NCI-H524 treated with DMSO at 0.1 percent for 48 hours (cell line): ENCODE measurements around the gene WBP1L.

Experiments used
- DNase-seq: peaks from one replicate; lab custom pipeline; 2025; lab: John Stamatoyannopoulos, UW

Gene WBP1L

DNA sequence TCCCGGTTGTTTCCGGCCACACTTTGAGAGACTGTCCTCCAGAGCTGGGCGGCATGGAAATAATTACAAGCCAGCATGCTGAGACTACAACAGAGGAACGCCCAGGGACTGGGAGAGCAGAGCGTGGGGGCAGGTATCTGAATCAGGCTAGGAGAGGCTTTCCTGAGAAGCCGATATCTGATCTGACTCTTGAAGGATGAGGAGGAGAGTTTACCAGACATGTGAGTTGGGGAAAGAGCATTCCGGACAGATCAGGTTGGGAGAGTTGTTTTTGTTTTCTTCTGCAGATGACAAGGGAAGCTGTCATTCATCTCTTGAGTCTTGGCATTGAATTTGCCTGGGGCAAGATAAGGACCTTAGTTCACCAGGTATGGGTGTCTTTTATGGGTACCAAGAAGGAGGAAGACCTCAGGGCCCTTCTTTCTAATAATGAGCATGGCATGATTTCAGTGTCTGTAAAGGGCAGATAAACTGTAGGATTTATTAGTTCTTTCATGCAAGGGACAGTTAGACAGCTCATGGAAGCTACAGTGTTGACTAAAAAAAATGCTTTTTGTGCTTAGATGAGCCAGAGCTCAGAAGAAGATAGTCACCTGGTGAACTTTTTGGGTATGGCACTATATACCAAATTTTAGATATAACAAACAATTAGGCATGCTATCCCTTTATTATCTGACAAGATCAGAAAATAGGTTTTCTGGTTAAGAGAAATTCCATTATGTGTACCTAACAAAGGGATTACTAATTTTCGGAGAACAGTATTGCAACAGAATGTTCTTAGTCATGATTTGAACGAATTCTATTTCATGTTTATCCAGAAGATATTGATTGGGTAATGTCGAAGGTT, 36.2 kb downstream of the WBP1L start:
- DNase-seq, result no peak

DNA sequence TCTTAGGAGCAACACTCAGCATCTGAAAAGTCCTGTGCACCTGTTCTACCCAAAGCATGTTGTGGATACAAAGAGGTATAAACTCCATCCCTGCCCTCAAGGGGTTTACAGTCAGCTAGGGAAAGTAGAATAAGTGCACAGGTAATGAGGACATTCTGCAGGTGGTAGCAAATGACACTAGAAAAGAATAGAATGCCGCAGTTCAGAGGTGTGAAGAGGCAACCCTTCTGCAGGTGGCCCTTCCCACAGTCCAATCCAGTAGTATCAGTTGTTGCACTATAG, 36.7 kb downstream of the WBP1L start:
- DNase-seq, result no peak

DNA sequence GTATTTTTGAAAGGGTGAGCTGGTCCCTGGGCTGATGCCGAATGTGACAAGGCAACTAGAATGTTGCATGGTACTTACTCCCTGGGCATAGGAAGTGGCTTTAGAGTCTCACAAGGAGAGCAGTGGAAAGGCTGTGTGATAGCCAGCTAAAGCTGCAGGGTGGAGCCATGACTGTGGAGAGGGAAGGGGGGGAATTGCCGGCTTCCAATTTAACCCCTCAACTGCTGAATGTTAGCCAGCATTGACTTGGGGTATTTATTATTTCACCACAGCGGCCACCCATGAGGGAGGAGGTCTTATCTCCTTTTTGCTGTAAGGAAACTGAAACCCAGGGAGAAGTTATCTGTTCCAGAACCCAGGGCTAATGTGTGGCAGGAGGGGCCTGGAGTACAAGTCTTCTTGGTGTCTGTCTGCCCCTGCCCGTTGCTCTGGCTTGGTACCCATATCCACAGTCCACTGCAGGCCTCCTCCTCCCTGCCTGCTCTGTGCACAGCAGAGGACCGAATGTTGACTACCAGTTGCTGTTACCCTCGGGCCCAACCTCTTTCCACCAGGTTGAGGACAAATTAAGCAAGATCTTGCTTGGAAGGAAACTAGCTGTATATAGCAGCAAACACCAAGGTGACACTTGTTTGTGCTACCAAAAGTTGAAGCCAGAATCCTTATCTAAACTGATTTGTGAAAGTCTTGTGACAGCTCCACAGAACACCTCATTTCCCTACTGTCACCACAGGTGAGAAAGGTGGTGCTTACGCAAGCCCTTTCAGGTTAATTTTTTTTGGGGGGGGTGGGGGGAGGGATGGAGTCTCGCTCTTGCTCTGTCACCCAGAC, 37.6 kb downstream of the WBP1L start:
- DNase-seq, result no peak

DNA sequence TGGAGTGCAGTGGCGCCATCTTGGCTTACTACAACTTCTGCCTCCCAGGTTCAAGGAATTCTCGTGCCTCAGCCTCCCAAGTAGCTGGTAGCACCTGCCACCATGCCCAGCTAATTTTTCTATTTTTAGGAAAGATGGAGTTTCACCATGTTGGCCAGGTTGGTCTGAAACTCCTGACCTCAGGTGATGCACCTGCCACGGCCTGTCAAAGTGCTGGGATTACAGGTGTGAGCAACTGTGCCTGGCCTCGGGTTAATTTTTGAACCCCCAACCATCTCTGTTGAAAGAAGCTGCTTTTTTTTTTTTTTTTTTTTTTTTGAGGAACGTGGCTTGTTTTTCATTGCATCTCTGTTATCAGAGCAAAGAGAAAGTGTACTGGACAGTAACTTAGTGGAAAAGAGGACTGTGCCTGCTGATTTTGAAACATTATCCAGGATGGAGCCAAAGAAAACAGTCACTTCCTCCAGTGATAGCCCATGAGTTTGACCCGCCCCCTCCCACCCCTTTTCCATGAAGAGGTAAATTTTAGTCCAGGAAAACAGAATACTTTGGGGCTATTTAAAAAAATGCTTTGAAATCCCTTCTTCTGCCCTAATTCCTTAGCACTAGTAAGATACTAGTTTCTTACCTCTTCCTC, 38.3 kb downstream of the WBP1L start:
- DNase-seq, result no peak

DNA sequence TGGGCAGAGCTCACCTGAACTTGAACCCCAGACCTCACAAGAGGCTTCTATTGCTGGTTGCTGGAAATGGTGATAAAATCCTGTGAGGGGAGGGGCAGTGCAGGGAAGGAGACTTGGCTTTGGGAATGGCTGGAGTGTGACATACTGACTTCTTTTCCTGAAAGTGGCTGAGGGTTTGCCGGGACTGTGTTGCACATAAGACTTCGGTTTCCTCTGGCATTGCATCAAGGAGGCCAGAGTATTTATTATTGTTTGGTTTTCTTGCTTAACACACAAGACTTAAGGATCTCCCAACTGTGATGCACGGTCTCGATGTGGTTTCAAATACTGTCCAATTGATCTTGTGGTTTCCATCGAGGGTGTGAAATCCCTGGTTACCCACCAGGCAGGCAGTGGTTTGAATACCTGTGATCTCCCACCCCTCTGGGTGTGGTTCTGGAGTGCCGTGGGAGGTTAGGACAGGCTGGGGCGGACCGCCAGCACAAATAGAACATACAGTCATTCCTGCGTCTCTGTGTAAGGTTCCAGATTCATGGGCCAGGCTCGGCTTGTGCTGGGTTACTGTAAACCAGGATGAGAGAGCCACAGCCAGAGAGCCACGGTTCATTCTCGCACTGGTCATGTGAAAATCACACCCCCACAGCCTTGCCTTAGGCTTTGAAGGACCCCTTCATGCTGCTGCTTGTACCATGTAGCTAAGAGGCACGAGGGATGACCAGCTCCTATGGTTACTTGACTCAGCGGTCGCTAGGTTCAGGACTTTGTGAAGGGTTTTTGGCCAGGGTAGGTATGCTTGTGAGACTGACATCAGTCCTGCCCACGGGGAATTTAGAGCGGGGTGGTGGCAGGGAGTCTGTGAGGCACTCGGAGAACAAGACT, 39.2 kb downstream of the WBP1L start:
- DNase-seq, result no peak

DNA sequence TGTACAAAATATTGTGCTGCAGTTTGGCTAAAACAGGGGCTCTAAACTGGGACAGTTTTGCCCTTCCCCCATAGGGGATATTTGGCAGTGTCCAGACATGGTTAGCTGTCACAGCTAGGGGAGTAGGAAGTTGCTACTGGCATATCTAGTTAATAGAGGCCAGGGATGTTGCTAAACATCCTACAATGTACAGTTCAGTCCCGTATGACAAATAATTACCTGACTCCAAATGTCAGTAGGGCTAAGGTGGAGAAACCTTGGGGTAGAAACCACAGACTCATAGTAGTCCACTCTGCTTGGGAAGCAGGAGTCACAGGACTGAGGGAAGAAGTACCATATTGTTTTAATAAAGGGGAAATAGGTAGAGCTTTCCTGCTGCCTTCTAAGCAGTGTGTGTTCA, 39.8 kb downstream of the WBP1L start:
- DNase-seq, result no peak

DNA sequence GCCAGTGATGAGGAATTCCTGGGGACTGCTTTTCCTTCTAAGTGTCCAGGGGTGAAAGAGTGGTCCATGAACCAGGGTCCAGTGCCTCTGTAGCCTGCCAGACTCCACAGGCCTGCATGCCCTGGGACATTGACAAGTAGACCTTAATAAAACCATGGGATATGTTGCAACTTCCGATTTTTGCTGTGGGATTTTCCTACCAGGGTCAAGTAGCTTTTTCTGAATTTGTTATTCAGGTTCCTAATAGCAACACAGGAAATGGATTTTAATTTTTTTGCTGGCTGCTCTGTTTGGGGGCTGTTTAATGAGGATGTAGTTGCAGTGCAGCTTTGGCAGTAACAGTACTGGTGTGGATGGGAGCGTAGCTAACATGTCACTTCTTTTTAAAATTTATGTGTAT, 42.1 kb downstream of the WBP1L start:
- no peak for DNase-seq

DNA sequence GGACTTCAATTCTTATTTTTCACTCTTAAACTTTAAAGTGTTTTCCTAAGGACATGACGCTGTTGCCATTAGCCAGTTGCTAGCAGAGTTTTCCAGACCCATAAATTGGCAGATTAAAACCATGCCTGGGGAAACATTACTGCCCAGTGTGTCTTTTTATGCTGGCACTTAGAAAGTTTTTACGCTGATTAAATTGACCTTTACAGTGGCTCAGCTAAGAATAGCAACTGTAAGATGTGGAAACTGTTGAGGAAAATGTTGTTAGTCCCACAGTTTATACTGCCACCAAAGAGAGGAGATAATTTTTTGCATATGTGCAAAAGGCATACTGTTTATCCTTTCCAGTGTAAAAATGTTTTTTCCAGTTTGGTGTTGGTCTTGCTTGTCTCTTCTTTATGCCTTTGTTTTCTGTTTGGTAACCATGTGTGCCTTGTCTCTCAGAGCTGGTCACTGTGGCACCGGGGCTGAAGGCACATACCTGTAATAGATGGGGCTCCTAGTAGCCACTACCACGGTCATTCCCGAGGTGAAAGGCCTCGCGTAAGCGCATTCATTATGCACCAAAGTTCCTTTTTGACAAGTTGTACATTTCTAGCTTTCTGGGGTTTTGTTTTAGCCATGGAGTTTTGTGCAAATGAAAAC, 48.1 kb downstream of the WBP1L start:
- DNase-seq, result no peak

DNA sequence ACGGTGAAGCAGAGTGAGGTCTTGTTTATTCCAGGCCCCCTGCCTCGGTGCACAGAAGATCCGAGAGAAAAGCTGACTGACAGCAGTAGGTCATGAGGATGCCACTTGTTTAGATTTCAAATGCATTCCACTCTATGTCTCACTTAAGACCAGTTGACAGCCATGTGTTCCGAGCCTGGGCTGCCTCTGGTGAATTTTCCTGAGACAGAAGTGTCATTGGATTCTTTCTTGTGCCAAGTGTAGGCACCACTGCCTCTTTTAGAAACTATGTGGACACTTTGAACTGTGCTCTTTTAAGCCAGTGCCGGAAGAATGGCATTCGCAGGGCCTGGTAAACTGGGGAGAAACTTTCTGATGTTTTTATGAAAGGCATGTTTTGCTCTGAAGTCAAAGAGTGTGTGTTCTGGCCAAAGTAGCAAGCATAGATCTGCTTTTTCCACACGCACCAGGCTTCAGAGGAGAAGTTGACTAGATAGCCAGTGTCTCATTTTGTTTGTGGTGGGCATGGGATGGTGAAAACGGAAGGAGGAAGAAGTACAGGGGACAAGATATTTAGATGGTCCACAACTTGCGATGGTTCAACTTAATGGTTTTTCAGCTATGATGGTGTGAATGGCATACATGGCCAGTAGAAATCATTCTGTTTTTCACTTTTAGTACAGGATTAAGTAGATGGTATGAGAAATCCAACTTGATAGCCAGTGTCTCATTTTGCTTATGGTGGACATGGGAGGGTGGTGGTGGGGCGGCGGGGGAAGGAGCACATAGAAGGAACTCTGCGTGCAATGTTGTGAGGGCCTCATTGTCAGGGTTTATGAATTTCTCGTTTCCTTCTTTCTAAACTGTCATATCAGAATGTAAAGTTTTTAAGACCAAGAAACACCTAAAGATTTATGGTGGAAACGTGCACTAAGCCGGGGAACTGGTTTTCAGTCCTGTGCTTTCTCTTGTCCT, 52.0 kb downstream of the WBP1L start:
- DNase-seq, result no peak

DNA sequence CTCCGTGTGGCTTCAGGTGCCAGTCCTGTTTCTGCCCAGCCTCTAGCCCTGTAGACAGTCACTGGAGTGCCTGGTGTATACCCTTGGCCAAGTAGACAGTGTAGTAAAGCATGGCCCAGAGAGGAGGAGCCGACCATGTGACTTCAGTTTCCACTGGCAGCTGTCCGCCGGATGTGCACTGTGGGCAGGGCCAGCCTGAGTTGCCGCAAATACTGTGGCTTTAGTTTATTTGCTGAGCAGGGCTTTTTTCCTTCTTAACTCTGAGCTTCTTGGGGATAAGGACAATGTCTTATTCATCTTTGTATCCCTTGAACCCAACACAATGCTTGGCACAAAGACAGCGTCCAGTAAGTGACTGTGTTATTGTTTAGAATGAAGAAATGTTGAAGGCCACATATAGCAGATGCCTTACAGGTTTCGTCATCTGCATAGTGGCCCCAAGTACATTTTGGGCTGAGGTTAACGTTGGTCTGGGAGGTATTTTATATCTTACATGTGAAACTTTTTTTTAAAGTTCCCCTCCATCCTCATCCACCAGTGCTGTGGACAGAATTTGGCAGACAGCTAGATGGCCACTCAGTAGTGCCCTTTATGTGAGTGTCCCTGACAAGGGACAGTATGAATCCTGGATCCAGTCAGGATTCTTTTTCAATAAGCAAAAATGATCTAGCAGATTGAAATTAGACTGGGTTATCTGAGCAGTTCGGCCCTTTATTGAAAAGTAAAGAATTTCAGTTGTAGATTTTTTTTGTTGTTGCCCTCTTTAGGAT, 52.8 kb downstream of the WBP1L start:
- DNase-seq, result no peak

DNA sequence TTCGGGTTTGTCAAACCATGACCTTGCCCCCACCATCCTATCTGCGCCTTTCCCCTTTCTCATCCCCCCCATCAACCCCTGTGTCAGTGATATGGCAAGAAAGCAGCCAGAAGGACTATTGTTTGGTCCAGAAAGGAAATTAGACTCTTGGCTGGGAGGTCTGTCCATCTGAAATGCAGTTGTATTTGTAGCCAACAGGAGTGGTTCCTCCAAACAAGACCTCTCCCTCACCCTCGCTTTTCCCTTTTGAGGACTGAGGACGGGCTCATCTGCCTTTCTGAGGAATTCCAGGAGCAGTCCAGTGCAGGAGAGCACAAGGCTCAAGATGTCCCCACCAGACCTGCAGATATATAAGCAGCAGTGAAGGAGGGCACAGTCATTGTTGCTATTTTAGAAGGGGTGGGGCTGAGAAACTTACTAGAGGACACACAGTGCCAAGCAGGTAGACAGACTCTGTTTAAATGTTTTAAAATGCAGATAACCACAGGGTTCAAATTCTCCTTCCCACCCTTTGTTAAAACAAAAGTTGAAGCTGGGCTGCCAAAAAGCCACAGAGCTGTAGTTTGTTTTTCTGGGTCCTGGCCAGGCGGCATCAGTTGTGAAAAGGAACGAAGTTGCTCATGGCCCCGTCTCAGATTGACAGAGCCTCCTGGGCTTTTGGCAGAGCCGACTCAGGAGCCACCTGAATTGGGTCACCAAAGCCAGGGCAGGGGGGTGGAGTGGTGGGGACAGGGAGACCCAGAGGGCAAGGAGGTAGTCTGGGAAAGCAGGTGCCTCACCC, 56.1 kb downstream of the WBP1L start:
- DNase-seq, result no peak

DNA sequence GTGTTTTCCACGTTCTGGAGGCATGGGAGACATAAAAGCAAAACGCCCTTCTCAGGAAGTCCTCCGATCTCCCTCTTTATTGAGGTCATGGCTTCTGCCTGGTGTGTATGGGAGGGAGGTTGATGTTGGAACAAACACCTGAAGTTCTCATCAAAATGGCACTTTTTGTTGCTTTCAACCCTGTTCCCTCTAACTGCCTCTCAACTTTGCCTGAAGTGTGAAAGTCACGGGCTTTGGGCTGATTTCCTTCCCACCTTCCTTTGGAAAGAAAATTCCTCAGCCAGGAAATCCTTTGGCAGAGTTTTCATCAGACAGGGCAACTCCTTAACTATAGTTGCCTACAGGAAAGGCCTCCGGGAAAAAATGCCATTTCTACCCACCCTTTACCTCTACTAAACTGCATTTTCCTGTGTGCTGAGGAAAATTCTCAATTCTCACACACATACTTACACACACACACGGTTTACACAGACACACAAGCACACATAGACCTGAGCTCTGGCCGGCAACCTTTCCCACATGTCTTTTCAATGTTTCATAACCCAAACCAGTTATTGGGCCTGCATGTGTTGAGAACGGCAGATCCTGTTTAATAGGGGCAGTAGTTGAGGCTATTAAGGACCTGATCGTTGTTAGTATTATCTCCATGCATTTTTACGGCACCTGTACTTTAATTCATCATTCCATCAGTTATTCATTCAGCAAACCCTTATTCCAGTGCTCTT, 57.0 kb downstream of the WBP1L start:
- no peak for DNase-seq

DNA sequence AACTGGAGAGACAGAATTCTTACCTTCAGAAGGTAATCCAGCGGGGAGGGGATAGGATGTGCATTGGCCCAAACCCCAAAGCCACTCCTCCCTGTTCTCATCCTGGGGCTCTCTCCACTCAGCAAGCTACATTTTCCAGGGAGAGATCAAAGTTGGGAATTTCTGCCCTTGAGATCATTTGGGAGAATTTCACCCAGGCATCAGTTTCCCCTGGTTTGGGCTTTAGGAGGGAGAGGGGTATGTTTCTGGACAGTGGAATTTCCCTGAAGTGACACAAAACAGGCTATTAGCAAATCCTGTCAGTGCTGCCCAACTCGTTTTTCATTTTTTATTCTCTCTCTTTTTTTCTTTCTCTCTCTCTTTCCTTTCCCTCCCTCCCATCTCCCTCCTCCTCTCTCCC, 57.7 kb downstream of the WBP1L start:
- no peak for DNase-seq

DNA sequence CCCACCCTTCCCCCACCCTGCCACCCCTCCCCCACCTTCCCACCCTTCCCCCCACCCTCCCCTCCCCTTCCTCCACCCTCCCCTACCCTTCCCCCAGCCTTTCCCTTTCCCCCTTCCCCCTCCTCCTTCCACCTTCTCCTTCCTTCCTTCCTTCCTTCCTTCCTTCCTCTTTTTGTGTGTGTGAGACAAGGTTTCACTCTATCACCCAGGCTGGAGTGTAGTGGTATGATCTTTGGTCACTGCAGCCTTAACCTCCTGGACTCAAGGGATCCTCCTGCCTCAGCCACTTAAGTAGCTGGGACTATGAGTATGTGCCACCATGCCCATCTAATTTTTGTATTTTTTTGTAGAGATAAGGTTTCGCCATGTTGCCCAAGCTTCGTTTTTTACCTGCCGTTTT, 58.2 kb downstream of the WBP1L start:
- DNase-seq, result no peak

DNA sequence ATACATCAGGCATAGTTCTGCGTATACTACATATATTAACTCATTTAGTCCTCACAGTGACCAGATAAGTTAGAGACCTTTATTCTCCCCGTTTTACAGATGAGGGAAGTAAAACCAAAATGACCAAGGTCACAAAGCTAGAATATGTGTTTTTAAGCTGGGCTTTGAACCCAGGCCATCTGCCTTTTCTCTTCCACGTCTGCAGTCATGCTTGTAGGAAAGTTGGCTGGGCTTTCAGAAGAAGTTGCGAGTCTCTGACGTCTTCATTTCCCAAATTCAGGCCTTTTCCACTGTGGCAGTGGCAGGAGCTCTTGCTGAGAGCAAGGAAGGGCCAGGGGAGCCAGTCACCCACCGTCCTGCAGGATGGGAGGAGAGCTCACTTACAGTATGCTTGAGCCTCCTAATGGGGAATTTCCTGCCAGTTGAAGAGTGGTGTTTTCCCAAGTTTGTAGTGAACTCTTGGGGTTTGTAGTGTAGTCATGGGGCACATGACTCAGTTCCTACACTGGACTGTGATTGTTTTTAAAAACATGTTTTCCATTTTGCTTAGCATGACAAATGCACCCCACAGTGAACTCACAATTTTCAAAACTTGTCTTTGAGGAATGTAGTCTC, 59.3 kb downstream of the WBP1L start:
- DNase-seq, result no peak

DNA sequence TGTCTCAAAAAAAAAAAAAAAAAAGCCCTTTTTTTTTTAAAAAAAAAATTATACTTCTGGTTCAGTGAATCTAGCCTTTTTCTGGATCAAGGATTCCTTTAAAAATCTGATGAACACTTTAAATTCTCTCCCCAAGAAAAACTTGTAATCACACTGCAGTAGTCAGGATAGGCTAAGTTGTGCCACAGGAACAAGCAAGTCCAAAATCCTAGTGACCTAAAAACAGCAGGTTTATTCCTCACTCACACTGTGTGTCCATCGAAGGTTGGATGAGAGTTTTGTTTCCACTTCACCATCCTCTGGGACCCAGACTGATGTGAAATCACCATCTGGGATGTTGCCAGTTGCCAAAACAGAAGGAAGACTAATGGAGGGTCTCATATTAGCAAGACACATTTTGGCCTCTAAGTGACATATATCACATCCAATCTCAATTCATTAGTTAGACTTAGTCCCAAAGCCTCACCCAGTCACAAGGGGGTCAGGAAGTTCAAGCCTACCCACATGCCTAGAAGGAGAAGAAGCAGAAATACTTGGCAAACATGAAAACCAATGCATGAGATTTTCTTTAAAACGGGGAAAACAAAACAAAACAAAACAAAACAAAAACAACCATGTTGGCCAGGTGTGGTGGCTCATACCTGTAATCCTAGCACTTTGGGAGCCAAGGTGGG, 60.8 kb downstream of the WBP1L start:
- DNase-seq, result no peak

DNA sequence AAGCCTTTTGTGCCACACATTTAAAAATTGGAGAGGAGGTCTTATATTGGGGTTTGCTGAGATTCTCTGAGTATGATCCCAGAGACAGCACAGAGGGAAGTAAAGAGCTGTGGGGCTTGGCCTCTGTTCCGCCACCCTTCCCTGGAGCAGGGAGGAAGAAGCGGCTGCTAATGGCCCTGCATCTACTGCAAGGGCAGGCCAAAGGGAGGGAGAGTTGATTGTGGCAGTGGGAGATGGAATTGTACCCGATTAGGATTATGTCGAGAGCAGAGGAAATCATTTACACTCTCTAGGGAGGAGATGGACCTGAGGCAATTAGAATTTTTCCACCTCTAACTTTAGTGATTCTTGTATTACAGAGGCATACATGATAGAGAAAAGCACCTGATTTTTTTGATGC, 64.6 kb downstream of the WBP1L start:
- DNase-seq, result no peak
